HG03432 (cell line): ENCODE measurements around the gene KITLG.
"Not testable (repeated sequence)": the region's sequence is repeated elsewhere in the genome, so short reads cannot be mapped to it uniquely, and the experiment has no call there.

Experiments
- ATAC-seq: cut with Tn5 transposase; IDR thresholded peaks from one replicate; pipeline ENCODE4 v1.9.1; 2021; ENCODE audit warnings: mild to moderate bottlenecking, moderate library complexity; ENCODE audit not compliant: unreplicated experiment

KITLG gene

GRCh38 chr12:88496891-88497371 is 83.3 kb downstream of the KITLG start:
- ATAC-seq = no peak

- no peak for ATAC-seq
Observed at GRCh38 chr12:88496429-88496828, 83.8 kb downstream of the KITLG start.

- no peak for ATAC-seq
Observed at GRCh38 chr12:88495031-88495430, 85.2 kb downstream of the KITLG start.

- ATAC-seq = no peak
Observed at GRCh38 chr12:88494520-88494919, 85.8 kb downstream of the KITLG start.

GRCh38 chr12:88493636-88494035 is 86.6 kb downstream of the KITLG start:
- ATAC-seq = no peak

GRCh38 chr12:88490425-88490824 is 89.8 kb downstream of the KITLG start:
- no peak for ATAC-seq

- ATAC-seq = no peak
Observed at GRCh38 chr12:88472775-88473174, 107.5 kb downstream of the KITLG start.

GRCh38 chr12:88472248-88472647 is 108.0 kb downstream of the KITLG start:
- no peak for ATAC-seq

GRCh38 chr12:88471331-88472045 is 108.8 kb downstream of the KITLG start:
- ATAC-seq = no peak

- ATAC-seq = no peak
Observed at GRCh38 chr12:88469154-88469553, 111.1 kb downstream of the KITLG start.

GRCh38 chr12:88468581-88468980 is 111.7 kb downstream of the KITLG start:
- no peak for ATAC-seq

- ATAC-seq = not testable (repeated sequence)
Observed at GRCh38 chr12:88466708-88467107, 113.6 kb downstream of the KITLG start.

- ATAC-seq = no peak
Observed at GRCh38 chr12:88458327-88458726, 121.9 kb downstream of the KITLG start.

- ATAC-seq = no peak
Observed at GRCh38 chr12:88453323-88453722, 126.9 kb downstream of the KITLG start.

- no peak for ATAC-seq
Observed at GRCh38 chr12:88451205-88451604, 129.1 kb downstream of the KITLG start.

GRCh38 chr12:88450136-88450535 is 130.1 kb downstream of the KITLG start:
- ATAC-seq = no peak

- no peak for ATAC-seq
Observed at GRCh38 chr12:88448337-88448915, 131.8 kb downstream of the KITLG start.

- ATAC-seq = no peak
Observed at GRCh38 chr12:88445705-88446394, 134.4 kb downstream of the KITLG start.

- no peak for ATAC-seq
Observed at GRCh38 chr12:88444481-88444880, 135.8 kb downstream of the KITLG start.
